RWPE2 (cell line): ENCODE results near the gene SPAG7.

Experiments used
- ATAC-seq: fragments of 200-7000 bp; cut with Tn5 transposase; 3 replicates; pipeline ENCODE4 v1.9.1; 2021; ENCODE audit warnings: low read depth
- DNase-seq: peaks from one replicate; pipeline ENCODE4 v3.0.0-alpha.2; 2020; ENCODE audit warnings: low spot score
- H3K27ac ChIP-seq: fragments of 450-650 bp; 2 replicates; pipeline ENCODE4 v1.5.1; 2017; ENCODE audit warnings: mild to moderate bottlenecking; ENCODE audit not compliant: poor library complexity, severe bottlenecking
- H3K27me3 ChIP-seq: fragments of 250-450 bp; sonication (Bioruptor Pico); 2 replicates; pipeline ENCODE4 v1.5.1; 2021; ENCODE audit warnings: mild to moderate bottlenecking, moderate library complexity; ENCODE audit not compliant: insufficient read depth, poor library complexity, severe bottlenecking
- H3K36me3 ChIP-seq: fragments of 250-450 bp; sonication (Bioruptor Pico); 2 replicates; pipeline ENCODE4 v1.5.1; 2020; ENCODE audit warnings: low read depth, mild to moderate bottlenecking, moderate library complexity
- H3K4me1 ChIP-seq: fragments of 250-450 bp; sonication (Bioruptor Pico); 2 replicates; pipeline ENCODE4 v1.5.1; 2021; ENCODE audit warnings: mild to moderate bottlenecking, moderate library complexity; ENCODE audit not compliant: insufficient read depth, poor library complexity, severe bottlenecking
- H3K4me3 ChIP-seq: fragments of 250-450 bp; sonication (Bioruptor Pico); 2 replicates; pipeline ENCODE4 v1.5.1; 2021; ENCODE audit warnings: mild to moderate bottlenecking, moderate library complexity; ENCODE audit not compliant: severe bottlenecking
- H3K9me3 ChIP-seq: fragments of 250-450 bp; sonication (Bioruptor Pico); 2 replicates; pipeline ENCODE4 v1.5.1; 2021; ENCODE audit warnings: mild to moderate bottlenecking, moderate library complexity; ENCODE audit not compliant: severe bottlenecking
- CTCF ChIP-seq: fragments of 450-650 bp; IDR thresholded peaks from one replicate; pipeline ENCODE4 v1.5.1; 2017; ENCODE audit warnings: mild to moderate bottlenecking, moderate library complexity; ENCODE audit not compliant: poor library complexity, severe bottlenecking

Gene SPAG7

DNA sequence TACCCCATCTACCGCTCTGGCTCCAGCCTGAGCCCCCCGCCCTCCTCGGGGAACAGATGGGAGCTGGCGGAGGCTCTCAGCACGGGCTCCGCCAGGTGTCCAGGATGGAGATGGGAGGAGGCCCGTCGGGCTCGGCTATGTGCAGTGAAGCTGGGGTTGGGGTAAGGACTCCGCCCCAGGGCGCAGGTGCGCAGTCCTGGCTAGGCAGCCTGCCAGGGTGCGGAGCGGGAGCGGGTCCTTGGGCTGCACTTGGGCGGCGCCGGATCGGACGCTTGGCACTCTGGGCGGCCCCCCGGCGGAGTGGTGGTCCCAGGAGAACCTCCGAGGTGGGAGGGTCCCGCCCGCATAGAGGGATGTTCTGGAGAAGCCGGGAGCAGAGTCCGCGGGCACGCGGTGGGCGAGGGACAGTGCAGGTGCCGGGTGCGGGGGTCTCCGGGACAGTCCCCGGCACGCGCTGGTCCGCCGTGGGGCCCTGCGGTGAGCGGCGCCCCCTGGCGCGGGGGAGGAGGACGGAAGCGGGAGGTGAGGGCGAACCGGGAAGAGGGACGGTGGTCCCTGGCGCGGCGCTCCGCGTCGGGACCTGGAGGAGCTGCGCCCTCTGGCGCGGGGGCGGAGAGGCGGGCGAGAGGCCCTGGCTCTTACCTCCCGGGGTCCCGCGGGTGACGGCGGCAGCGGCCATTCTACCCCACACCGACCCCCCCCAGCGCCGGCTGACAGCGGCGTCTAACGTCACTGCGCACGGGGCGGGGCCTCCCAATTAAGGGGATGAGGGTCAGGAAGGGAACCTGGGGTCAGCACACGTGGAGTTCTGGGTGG is 19.5 kb upstream of the SPAG7 start, which contains the start of gene CAMTA2:
TSS of gene CAMTA2 (minus strand) at position 725 of the 816 bp plus-strand sequence. CDS start 1,453 bp downstream, outside the sequence.
- H3K36me3 ChIP-seq, result peaks cover 30% of the 10 kb centered on the region
- no peaks in the 10 kb centered on the region for H3K27me3 ChIP-seq
- H3K4me3 ChIP-seq, result peak within 1 kb of the TSS; percentile 77
- TF ChIP-seq CTCF, result peak; percentile 94
- peak within 1 kb of the TSS; percentile 72 for H3K27ac ChIP-seq
- ATAC-seq, result peak; percentile 78
- peaks cover 2% of the 10 kb centered on the region for H3K4me1 ChIP-seq
- peak; percentile 89 for DNase-seq
- no peaks in the 10 kb centered on the region for H3K9me3 ChIP-seq

DNA sequence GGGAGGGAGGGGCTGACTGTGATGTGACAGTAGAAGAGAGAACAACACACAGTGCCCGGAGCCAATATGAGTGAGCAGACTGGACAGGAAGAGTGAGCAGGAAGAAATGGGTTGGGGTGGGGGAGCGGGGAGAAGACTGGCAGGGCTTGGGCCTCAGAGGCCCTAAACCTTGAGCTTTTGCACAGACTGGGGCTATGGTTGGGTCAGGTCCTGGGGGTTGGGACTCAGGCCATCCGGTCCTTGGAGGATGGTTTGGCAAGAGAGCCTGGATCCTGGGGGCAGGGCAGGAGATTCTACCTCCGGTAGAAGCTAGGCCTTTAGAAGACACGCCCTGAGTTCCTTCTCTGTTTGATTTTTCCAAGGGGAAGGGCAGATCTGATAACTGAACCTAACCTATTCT is 18.8 kb upstream of the SPAG7 start:
- peak overlapping the region; percentile 77 for H3K4me3 ChIP-seq
- no peaks in the 10 kb centered on the region for H3K27me3 ChIP-seq
- peaks cover 35% of the 10 kb centered on the region for H3K36me3 ChIP-seq
- no peaks in the 10 kb centered on the region for H3K9me3 ChIP-seq
- peak overlapping the region; percentile 72 for H3K27ac ChIP-seq
- DNase-seq (no peak), ATAC-seq (peak; percentile 26)
- no peak for TF ChIP-seq CTCF
- H3K4me1 ChIP-seq, result peaks cover 2% of the 10 kb centered on the region

DNA sequence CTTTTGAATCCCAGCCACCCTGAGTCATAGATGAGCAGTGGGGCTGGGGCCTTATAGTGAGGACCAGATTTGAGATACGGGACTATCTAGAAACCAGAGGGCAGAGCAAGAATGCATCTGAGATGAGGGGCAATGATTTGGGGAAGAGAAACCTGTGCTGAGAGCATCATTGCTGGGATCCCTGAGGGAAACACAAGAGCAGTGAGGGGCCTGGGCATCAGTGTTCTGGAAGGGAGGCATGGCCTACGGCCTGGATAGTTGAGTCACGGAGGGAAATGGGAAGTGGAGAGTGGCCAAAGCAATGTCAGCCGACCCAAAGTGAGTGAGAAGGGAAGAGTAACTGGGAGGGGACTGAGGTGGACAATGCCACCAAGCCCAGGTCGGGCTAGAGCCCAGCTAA is 14.7 kb upstream of the SPAG7 start:
- DNase-seq, result no peak
- no peak for TF ChIP-seq CTCF
- H3K36me3 ChIP-seq, result peaks cover 69% of the 10 kb centered on the region

GRCh38 chr17:4980644-4981216 is 13.1 kb upstream of the SPAG7 start:
- Histone ChIP-seq H3K4me3 (no peak overlapping the region), H3K4me1 (no peaks in the 10 kb centered on the region), H3K27ac (no peak overlapping the region), H3K9me3 (no peaks in the 10 kb centered on the region), H3K27me3 (no peaks in the 10 kb centered on the region), H3K36me3 (peaks cover 81% of the 10 kb centered on the region)
- ATAC-seq (no peak), DNase-seq (no peak)
- peak; percentile 48 for TF ChIP-seq CTCF

More for the DNA sequence above, 14.7 kb upstream of the SPAG7 start:
- peaks cover 2% of the 10 kb centered on the region for H3K4me1 ChIP-seq
- ATAC-seq, result no peak
- no peaks in the 10 kb centered on the region for H3K9me3 ChIP-seq
- no peak overlapping the region for H3K4me3 ChIP-seq
- no peaks in the 10 kb centered on the region for H3K27me3 ChIP-seq
- H3K27ac ChIP-seq, result no peak overlapping the region
